HEK293T (cell line): ENCODE results near the gene GSTM4.

ENCODE experiments used
- FOXK2 ChIP-seq: fragments of 450-650 bp; IDR thresholded peaks from 2 replicates; pipeline ENCODE4 v1.6.1; 2016; ENCODE audit warnings: mild to moderate bottlenecking
- SP1 ChIP-seq: fragments of 450-650 bp; IDR thresholded peaks from 2 replicates; pipeline ENCODE4 v1.6.1; 2017

- TF ChIP-seq SP1 (no peak), FOXK2 (no peak)
These were observed 2.6 kb upstream of the GSTM4 start for GRCh38 chr1:109653306-109653705.
